H1 (cell line): Measurements from ENCODE around the gene GPD1. TPM values are rescaled to one million over a fixed set of nuclear protein-coding genes. Genes with fewer than 3 reads are reported as not detected.

ENCODE experiments used
- ASH2L ChIP-seq: fragments of 200-600, 300-600 bp; sonication (generic); IDR thresholded peaks from one replicate; pipeline ENCODE4 v1.7.1; 2017; ENCODE audit warnings: low read length
- KDM5A ChIP-seq: fragments of 200-600 bp; IDR thresholded peaks from 2 replicates; pipeline ENCODE4 v1.7.1; 2012; ENCODE audit warnings: mild to moderate bottlenecking, low read length, inconsistent platforms, mixed read lengths
- MAX ChIP-seq: IDR thresholded peaks from 2 replicates; pipeline ENCODE4 v1.6.1; 2012; ENCODE audit warnings: inconsistent platforms
- POLR2A ChIP-seq, 2 experiments: IDR thresholded peaks; 1 replicate in 1 of 2; 2 replicates in 1 of 2; pipeline ENCODE4 v1.6.1; 2011; ENCODE audit warnings: low read depth in 2 of 2, low read length in 2 of 2, mild to moderate bottlenecking in 2 of 2; ENCODE audit errors: control extremely low read depth in 1 of 2
- RAD21 ChIP-seq, 2 experiments: IDR thresholded peaks in 1 of 2; conservative IDR thresholded peaks in 1 of 2; 2 replicates each; pipeline ENCODE4 v1.6.1; 2011; ENCODE audit warnings: low read depth in 2 of 2, low read length in 2 of 2, improper control_type of control experiment in 1 of 2, inconsistent platforms in 1 of 2, mild to moderate bottlenecking in 1 of 2, moderate library complexity in 1 of 2
- SP4 ChIP-seq: IDR thresholded peaks from 2 replicates; pipeline ENCODE4 v1.6.1; 2012; ENCODE audit warnings: low read length, inconsistent platforms
- YY1 ChIP-seq: IDR thresholded peaks from 2 replicates; pipeline ENCODE4 v1.6.1; 2011; ENCODE audit warnings: low read depth, mild to moderate bottlenecking, low read length
- polyA plus RNA-seq, 7 experiments: library from polyadenylated mRNA; depleted of rRNA in 3 of 7; stranded (reverse) in 5 of 7; unstranded in 2 of 7; fragments of >200 nt in 5 of 7; fragments of 200-250 nt in 2 of 7; gene quantifications; 1 replicate in 5 of 7; 2 replicates in 1 of 7; 4 replicates in 1 of 7; pipeline versions ENCODE4 v1.2.1 to v1.2.3, GENCODE V29; 2011 to 2013; ENCODE audit warnings: missing spikeins in 2 of 7, mixed read lengths in 2 of 7
- total RNA-seq: library from RNA; stranded (reverse); fragmentation: NEBNext Ultra II Directional; extraction: Animal tissue kit (Norgen Biotek cat#: 25700); gene quantifications from 2 replicates; pipeline ENCODE4 v1.2.1, GENCODE V29; 2021
- TF ChIP-seq, protein P1 (sequence below): fragments of 300-600 bp; sonication (generic); IDR thresholded peaks from 2 replicates; pipeline ENCODE4 v1.7.1; 2012; ENCODE audit warnings: low read length, moderate library complexity, mild to moderate bottlenecking, inconsistent platforms; ENCODE audit not compliant: insufficient replicate concordance

Gene GPD1
- total and polyA plus RNA-seq, 2 of the 8 experiments (the other 6 are each of a cell fraction or from before 2014, with no cell fraction given) = 0.45 to 0.74 TPM

- TF ChIP-seq SP4 (no peak; the same call in 1 of the 2 replicates), KDM5A (no peak), ASH2L (peak; percentile 89), MAX (peak; percentile 90), YY1 (no peak), RAD21 (IDR thresholded peaks at IDR 0.05 in 1 of 2, conservative IDR thresholded peaks at IDR 0.05 in 1 of 2; ENCODE audit: low read depth in 2 of 2, low read length in 2 of 2) (peak; percentile 52 to 55), POLR2A (IDR thresholded peaks at IDR 0.05; ENCODE audit: control extremely low read depth in 1 of 2, low read depth in 2 of 2, low read length in 2 of 2) (peak in 1 of 2 experiments; percentile 93; a peak in 2 of 3 replicates)
- TF ChIP-seq, protein P1, sequence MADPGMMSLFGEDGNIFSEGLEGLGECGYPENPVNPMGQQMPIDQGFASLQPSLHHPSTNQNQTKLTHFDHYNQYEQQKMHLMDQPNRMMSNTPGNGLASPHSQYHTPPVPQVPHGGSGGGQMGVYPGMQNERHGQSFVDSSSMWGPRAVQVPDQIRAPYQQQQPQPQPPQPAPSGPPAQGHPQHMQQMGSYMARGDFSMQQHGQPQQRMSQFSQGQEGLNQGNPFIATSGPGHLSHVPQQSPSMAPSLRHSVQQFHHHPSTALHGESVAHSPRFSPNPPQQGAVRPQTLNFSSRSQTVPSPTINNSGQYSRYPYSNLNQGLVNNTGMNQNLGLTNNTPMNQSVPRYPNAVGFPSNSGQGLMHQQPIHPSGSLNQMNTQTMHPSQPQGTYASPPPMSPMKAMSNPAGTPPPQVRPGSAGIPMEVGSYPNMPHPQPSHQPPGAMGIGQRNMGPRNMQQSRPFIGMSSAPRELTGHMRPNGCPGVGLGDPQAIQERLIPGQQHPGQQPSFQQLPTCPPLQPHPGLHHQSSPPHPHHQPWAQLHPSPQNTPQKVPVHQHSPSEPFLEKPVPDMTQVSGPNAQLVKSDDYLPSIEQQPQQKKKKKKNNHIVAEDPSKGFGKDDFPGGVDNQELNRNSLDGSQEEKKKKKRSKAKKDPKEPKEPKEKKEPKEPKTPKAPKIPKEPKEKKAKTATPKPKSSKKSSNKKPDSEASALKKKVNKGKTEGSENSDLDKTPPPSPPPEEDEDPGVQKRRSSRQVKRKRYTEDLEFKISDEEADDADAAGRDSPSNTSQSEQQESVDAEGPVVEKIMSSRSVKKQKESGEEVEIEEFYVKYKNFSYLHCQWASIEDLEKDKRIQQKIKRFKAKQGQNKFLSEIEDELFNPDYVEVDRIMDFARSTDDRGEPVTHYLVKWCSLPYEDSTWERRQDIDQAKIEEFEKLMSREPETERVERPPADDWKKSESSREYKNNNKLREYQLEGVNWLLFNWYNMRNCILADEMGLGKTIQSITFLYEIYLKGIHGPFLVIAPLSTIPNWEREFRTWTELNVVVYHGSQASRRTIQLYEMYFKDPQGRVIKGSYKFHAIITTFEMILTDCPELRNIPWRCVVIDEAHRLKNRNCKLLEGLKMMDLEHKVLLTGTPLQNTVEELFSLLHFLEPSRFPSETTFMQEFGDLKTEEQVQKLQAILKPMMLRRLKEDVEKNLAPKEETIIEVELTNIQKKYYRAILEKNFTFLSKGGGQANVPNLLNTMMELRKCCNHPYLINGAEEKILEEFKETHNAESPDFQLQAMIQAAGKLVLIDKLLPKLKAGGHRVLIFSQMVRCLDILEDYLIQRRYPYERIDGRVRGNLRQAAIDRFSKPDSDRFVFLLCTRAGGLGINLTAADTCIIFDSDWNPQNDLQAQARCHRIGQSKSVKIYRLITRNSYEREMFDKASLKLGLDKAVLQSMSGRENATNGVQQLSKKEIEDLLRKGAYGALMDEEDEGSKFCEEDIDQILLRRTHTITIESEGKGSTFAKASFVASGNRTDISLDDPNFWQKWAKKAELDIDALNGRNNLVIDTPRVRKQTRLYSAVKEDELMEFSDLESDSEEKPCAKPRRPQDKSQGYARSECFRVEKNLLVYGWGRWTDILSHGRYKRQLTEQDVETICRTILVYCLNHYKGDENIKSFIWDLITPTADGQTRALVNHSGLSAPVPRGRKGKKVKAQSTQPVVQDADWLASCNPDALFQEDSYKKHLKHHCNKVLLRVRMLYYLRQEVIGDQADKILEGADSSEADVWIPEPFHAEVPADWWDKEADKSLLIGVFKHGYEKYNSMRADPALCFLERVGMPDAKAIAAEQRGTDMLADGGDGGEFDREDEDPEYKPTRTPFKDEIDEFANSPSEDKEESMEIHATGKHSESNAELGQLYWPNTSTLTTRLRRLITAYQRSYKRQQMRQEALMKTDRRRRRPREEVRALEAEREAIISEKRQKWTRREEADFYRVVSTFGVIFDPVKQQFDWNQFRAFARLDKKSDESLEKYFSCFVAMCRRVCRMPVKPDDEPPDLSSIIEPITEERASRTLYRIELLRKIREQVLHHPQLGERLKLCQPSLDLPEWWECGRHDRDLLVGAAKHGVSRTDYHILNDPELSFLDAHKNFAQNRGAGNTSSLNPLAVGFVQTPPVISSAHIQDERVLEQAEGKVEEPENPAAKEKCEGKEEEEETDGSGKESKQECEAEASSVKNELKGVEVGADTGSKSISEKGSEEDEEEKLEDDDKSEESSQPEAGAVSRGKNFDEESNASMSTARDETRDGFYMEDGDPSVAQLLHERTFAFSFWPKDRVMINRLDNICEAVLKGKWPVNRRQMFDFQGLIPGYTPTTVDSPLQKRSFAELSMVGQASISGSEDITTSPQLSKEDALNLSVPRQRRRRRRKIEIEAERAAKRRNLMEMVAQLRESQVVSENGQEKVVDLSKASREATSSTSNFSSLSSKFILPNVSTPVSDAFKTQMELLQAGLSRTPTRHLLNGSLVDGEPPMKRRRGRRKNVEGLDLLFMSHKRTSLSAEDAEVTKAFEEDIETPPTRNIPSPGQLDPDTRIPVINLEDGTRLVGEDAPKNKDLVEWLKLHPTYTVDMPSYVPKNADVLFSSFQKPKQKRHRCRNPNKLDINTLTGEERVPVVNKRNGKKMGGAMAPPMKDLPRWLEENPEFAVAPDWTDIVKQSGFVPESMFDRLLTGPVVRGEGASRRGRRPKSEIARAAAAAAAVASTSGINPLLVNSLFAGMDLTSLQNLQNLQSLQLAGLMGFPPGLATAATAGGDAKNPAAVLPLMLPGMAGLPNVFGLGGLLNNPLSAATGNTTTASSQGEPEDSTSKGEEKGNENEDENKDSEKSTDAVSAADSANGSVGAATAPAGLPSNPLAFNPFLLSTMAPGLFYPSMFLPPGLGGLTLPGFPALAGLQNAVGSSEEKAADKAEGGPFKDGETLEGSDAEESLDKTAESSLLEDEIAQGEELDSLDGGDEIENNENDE = no peak
- TF ChIP-seq, all 59 proteins: peak for 25
Observed at GRCh38 chr12:50111693-50112455, 8.1 kb downstream of the GPD1 start, which contains the start of gene COX14 (continued).
